Inflammatory macrophage treated with lipopolysaccharide for 1 hour (primary cell): ENCODE data around the gene UBXN1.
A peak's percentile ranks its signal among the peaks of the same experiment; 100 is the strongest.

Experiments used
- DNase-seq, 2 donors: peaks; one replicate each; pipeline ENCODE4 v3.0.0-alpha.2; 2020 to 2022

The UBXN1 gene, protein sequence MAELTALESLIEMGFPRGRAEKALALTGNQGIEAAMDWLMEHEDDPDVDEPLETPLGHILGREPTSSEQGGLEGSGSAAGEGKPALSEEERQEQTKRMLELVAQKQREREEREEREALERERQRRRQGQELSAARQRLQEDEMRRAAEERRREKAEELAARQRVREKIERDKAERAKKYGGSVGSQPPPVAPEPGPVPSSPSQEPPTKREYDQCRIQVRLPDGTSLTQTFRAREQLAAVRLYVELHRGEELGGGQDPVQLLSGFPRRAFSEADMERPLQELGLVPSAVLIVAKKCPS

DNA sequence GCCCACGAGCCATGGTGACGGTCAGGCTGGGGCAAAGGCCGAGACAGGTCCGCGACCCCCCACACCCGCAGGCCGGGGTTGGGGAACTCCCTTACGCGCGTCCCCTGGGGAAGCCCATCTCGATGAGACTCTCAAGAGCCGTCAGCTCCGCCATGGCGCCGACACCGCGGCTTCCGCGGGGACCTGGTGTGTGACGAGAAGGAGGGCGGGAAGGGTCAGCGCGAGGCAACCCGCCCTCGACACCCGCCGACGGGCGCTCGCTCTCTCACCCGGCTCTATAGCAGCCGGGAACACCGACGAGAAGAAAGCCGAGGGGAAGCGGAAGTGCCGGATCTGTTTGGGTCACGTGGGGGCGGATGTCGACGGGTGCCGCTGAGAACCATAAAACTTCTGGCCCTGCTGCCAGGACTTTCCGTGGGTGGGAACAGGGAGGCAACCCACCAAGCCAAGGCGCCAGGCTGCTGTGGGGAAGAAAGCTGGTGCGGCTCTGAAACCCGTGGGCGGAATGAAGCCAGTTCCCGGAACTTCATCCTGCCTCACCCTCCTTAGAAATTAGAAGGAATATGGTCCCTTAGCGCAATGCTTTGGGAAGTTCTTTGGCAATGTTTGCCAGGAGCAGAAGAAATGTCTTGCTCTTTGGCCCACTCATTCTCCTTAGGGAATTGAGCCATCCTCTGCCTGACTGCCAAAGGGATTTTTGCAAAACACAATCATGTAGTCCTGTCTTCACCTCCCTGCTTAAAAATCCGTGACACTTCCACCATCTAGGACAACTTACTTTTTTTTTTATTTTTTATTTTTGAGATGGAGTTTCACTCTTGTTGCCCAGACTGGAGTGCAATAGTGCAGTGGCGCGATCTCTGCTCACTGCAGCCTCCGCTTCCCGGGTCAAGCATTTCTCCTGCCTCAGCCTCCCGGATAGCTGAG is at the start of gene UBXN1:
Gene UBXN1, minus strand, starts transcription at position 304 of the 927 bp plus-strand sequence. Its CDS starts 150 bp downstream, at position 154.
- DNase-seq = peak; percentile 97 to 98

DNA sequence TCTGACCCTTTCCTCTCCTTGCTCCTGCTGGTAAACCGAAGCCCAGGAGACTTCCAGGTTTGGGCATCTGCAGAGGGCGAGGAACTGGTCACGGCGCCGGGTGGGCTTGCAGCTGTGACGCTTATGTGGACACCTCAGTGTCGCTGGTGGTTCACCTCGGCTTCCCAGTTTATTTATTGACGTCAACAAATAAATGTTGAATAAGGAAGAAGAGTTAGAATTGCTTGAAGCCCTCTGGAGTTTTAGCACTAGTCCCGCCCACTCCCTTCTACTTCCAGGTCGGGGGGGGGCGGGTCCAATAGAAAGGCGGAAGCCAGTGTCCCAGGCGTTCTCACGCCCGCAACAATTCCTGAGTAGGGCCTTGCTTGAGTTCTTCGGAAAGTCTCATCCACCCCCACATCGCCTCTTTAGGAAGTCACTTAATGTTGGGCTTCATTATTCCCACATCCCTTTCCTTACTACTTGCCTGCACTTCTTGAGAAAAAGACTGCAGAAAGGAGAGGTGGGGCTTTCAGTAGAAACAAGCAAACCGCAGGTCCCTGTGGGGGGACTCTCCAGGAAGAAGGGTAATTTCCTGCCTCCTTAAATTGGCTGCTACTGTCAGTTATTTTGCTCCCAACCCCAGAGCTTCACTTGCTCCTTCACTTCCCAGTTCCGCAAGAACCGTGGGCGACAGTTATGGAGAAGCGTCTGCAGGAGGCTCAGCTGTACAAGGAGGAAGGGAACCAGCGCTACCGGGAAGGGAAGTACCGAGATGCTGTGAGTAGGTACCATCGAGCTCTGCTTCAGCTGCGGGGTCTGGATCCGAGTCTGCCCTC is 49.5 kb upstream of the UBXN1 start, which contains the start of gene TTC9C:
Gene TTC9C, plus strand, starts transcription at position 316 of the 818 bp plus-strand sequence. Its CDS starts 363 bp downstream, at position 679.
- DNase-seq = peak; percentile 91

DNA sequence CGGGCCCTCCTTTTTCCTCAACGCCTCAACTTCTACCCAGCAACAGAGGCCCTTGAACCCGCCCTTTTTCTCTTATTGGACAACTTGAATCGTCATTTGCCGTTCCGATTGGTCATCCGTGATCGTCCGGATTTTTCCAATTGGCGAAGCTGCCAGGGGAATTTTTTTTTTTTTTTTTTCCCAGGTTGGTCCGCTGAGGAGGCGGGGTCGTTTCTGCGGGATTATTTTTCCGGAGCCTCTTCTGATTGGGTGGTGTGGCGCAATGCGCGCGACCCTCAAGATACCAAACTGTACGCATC is 48.9 kb upstream of the UBXN1 start:
- peak; percentile 98 for DNase-seq

DNA sequence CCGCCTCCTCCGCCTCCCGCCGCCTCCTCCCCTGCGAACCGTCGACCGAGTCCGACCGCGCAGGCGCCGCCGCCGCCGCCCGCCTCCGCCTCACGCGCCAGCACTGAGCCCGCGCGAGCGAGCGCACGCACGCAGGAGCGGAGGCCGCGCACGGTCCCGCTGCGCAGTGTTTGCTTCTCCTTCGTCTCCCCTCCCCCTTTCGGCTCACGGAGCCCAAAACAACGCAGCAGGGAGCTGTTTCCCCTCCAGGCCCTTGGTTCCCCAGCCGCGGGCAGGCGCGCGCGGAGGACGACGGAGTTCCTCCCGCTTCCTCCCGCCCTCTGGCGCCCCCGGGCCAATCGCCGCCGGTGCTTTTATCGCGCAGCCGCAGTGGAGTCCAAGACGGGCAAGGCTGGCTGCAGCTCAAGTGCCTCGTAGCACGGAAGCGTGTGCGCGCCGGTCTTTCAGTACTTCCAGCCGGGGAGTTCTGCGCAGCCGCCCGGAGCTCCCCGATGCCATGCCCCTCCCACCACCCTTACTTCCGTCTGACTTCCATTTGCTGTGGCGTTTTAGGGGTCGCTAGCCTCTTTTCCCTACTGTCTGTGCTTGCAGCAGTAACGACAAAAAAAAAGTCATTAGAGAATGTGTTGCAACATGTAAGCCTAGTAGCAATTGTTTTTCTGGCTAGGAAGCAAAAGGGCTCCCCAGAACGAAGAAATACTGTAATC is 48.4 kb upstream of the UBXN1 start, which contains the start of gene HNRNPUL2:
Gene HNRNPUL2, minus strand, starts transcription at position 293 of the 707 bp plus-strand sequence. CDS start 301 bp downstream, outside the sequence.
- DNase-seq = peak; percentile 98 to 99

DNA sequence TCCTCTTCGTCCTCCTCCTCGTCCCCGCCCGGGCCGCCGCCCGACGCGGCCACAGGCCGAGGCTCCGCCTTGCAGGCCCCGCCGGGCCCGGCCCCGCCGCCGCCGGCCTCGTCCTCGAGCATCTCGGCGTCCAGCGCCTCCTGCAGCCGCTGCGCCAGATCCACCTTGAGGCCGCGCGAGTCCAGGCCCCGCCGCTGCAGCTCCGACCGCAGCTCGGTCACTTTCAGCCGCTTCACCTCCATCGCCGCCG is 48.0 kb upstream of the UBXN1 start:
- DNase-seq = no peak

GRCh38 chr11:62726156-62726914 is 47.5 kb upstream of the UBXN1 start:
- no peak for DNase-seq

DNA sequence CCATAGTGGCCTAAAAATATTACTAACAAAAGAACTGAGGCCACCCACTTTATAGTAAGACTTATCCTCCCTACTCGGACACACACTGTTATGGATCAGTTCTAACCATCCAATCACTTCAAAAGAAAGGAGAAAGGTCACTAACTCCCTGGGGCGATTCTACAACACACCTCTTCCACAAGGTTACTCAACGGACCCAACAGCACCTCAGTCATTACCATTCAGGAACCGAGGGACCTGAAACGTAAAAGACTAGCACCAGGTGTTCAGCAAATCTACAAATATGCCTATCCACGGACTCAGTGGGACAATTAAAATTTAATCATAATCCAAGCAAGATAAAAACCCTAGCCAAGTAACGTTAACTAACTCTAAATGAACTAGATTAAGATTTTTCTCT is 46.8 kb upstream of the UBXN1 start:
- no peak for DNase-seq

DNA sequence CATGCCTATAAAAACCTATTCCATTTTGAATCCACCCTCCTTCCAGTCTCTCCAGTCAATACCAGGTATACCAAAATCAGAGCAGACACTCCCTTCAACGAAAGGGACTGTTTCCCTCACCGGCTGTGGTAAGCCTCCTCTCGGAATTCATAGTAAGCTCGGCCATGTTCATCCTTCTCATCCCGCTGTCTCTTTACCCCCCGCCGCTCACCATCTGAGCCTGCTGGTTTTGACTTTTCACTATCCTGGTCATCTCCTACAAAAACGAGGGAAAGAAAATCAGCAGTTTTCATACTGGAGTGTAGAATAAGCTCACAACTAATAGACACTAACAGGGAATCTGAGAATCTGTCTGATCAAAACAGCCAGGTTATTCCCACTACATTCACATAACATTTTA is 45.3 kb upstream of the UBXN1 start:
- no peak for DNase-seq

DNA sequence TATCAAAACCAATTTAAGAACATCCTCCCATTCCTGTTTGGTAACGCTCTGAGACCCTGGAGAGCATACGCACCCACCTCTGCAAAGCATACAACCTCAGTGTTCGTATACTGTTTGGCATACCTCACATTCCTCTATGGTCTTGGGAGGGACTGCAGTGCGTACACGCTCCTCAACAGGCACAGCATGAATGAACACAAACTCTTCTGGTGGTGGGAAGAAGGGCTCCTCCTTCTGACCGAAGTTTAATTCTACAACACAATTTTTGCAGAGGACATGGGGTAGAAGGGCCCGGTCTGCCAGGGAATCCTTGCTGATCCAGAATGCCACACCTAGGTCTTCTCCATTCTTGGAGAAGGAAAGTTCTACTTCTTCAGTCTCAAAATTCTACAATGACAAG is 43.1 kb upstream of the UBXN1 start:
- no peak for DNase-seq

DNA sequence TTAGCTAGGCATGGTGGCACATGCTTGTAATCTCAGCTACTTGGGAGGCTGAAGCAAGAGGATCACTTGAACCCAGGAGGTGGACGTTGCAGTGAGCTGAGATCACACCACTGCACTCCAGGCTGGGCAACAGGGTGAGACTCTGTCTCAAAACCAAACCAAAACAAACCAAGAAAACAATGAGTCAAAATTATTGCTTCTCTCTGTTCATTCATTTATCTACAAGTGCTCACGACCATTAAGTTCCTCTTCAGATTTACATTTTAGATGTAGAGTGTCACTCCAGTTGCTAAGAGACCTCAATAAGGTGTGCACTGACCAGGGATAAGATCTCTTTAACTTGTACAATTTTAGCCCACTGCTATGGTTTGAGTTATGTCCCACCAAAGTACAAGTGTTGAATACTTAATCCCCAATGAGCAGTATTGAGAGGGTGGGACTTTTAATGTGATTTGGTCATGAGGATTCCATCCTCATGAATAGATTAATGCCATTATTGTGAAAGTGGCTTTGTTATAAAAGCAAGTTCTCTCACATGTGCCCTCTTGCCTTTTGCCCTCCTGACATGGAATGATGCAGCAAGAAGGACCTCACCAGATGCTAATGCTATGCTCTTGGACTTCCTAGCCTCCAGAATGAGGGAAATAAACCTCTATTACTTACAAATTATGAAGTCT is 40.6 kb upstream of the UBXN1 start:
- DNase-seq = no peak

DNA sequence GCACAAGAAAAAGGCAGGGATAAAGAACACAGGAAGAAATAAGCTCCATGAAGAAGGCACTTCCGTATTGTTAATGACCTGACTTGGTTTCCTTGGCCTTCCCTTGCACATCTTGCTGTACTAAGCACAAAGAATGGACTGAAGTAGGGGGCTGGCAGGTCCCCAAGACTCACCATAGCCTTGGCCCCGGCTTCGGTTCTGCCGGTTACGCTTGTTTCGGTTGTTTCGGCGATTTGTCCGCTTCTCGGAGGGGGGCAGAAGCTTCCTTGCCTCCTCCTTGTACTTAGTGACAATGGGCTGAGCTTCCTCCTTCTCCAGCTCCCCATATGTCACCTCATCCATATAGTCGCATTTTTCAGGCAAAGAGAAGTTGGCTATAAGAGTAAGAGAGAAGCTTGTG is 37.9 kb upstream of the UBXN1 start:
- no peak for DNase-seq

GRCh38 chr11:62716206-62716605 is 37.3 kb upstream of the UBXN1 start:
- no peak for DNase-seq

- DNase-seq = no peak
These were observed 36.6 kb upstream of the UBXN1 start for GRCh38 chr11:62715150-62716130.

GRCh38 chr11:62713343-62713742 is 34.5 kb upstream of the UBXN1 start:
- no peak for DNase-seq

GRCh38 chr11:62712861-62713260 is 34.0 kb upstream of the UBXN1 start:
- DNase-seq = no peak

DNA sequence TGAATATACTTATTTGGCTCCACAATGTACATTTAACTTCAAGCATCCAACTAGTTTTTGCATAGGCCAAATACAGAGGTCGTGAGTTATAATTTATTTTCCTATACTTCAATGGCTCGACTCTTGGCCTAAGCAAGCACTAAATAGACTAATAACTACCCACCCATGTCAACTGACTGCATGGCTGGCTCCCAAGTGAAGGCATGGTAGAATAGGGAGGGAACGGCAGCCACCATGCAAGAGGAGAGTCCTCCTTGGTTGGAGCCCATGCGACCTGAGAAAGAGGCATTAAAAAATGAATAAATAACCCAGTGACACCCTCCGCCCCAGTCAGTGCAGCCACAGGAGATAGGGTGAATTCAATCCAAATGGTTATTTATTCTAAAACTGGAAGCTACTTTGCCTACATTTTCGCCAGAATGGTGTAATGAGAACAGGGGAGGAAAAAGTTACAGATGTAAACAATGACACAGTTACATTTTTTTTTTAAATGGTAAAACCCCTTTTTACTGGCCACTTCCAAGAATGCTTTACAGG is 33.5 kb upstream of the UBXN1 start:
- no peak for DNase-seq

- peak; percentile 49 to 51 for DNase-seq
These were observed 31.1 kb upstream of the UBXN1 start for GRCh38 chr11:62710001-62710345.

DNA sequence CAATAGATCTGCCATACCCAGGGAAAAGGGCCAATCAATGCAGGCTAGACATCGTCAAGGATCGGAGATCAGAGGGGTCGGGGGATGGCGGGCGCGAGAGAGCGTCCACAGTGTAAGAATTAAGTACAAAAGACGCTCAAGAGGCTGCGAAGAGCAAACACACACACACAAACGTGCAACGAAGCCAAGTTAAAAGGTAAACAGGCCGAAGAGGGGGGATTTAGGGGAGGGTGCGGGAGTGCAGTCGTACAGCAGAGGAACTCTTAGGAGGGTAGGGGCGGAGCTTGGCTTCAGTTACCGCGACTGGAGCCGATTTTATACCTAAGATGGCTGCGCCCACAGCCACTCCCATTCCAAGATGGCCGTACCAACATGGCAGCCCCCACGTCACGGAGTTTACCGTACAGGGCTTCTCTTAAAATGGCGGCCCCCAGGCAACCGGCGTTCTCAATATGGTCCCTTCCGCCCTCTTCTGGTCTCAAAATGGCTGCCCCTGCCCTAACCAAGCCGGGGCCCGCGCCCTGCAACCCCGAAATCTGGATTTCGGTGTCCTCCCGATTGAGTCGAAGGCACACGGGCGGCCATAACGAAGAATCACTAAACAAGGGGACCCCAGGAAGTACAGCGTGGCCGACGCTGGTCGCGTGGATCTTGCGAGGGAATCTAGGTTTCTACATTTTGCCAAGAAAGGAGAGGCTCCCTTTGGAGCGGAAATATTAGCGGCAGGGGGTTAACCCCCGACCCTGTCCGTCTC is 30.6 kb upstream of the UBXN1 start:
- peak; percentile 97 to 99 for DNase-seq

DNA sequence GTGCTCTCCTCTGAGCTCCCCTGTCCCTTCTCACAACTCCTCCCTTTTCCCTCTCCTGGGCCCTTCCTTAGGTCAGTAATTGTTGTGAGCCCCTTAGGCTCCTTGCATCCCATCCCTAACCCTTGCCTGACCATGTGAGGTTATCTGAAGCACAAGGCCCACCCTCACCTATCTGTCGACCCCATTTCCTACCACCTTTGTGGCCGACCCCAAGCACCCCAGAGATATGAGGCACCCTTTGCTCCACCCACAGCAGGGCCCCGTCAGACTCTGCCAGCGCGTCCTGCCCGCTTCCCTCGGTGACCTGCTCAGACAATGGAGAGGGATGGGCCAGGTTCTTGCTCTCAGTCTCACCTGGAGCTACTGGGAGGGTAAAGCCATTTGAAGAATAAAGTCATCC is 29.9 kb upstream of the UBXN1 start:
- DNase-seq = no peak
